ENCODE data around the gene PFN3. TPM values are rescaled to one million over a fixed set of nuclear protein-coding genes. Genes with fewer than 3 reads are reported as not detected.

The PFN3 gene
- total RNA-seq, 4 donors from 2014 or later, result 2.0 TPM; not detected in 3

DNA sequence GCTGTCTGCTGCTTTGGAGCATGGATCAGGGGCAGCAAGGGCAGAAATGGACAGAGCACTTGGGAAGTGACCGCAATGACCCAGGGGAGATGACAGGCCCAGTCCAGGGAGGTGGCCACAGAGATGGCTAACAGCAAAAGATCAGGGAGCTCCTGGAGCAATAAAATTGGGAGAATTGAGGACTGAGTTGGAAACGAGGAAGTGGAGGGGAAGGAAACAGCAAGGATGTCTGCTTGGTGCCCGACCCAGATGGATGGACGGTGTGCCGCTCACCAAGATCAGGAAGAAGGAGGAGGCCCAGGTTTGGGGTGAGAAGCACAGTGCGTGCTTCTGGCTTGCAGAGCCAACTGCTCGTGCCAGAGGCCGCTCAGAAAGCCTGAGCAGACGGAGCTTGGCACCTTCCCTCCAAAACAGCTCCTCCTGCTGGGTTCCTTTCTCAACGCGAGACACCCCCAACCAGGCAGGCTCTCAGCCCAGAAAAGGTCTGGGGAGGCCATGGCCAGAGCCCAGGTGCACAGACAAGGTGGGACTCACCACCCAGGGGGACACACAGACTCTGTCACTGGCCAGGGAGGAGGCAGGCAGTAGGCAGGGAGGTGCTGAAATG lies 17.9 kb downstream of the PFN3 start:
- DNase-seq, result no peak
- Histone ChIP-seq H3K36me3 (no peaks in the 10 kb centered on the region), H3K4me1 (peaks cover 0 to 65% (median 19%) of the 10 kb centered on the region in 3 donors), H3K9me3 (no peaks in the 10 kb centered on the region), H3K27me3 (peaks cover 0 to 4% (median 0%) of the 10 kb centered on the region in 4 donors), H3K27ac (peak overlapping the region in 2 of 4 donors; percentile 18 to 31), H3K4me3 (no peak overlapping the region)
- TF ChIP-seq POLR2A (IDR thresholded peaks at IDR 0.05), result no peak
- TF ChIP-seq, protein P1, sequence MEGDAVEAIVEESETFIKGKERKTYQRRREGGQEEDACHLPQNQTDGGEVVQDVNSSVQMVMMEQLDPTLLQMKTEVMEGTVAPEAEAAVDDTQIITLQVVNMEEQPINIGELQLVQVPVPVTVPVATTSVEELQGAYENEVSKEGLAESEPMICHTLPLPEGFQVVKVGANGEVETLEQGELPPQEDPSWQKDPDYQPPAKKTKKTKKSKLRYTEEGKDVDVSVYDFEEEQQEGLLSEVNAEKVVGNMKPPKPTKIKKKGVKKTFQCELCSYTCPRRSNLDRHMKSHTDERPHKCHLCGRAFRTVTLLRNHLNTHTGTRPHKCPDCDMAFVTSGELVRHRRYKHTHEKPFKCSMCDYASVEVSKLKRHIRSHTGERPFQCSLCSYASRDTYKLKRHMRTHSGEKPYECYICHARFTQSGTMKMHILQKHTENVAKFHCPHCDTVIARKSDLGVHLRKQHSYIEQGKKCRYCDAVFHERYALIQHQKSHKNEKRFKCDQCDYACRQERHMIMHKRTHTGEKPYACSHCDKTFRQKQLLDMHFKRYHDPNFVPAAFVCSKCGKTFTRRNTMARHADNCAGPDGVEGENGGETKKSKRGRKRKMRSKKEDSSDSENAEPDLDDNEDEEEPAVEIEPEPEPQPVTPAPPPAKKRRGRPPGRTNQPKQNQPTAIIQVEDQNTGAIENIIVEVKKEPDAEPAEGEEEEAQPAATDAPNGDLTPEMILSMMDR (IDR thresholded peaks at IDR 0.05), result peak in 5 of 6 experiments; percentile 26 to 48 (median 37)
- 20 to 21% methylated on average over 9 to 10 of the region's 11 CpGs for WGBS, 2 donors
- intact Hi-C loops (cut with DNase I), result no loop called here

DNA sequence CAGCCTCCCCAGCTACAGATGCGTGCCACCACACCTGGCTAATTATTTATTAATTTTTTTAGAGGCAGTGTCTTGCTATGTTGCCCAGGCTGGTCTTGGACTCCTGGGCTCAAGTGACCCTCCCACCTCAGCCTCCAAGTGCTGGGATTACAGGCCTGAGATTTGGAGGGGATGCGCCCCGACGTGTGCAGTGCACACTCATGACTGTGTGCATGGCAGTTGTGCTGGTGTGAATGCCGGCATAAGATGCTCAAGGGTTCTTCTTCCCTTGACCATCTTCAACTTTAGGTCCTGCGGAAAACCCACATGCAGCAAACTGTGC lies 19.7 kb downstream of the PFN3 start:
- Histone ChIP-seq H3K4me1 (peaks cover 0 to 59% (median 5%) of the 10 kb centered on the region in 3 donors), H3K27me3 (peaks cover 0 to 4% (median 0%) of the 10 kb centered on the region in 4 donors), H3K4me3 (no peak overlapping the region), H3K27ac (no peak overlapping the region), H3K36me3 (no peaks in the 10 kb centered on the region), H3K9me3 (no peaks in the 10 kb centered on the region)
- 88 to 93% methylated on average over 5 to 6 of the region's 6 CpGs for WGBS, 2 donors
- DNase-seq, result no peak
- TF ChIP-seq, protein P1 (IDR thresholded peaks at IDR 0.05), result no peak
- no peak for TF ChIP-seq POLR2A (IDR thresholded peaks at IDR 0.05)
- intact Hi-C loops (cut with DNase I), result no loop called here

- WGBS, 2 donors, result 42 to 47% methylated on average over 10 to 11 of the region's 15 CpGs
- no peak for TF ChIP-seq POLR2A (IDR thresholded peaks at IDR 0.05)
- TF ChIP-seq, protein P1 (IDR thresholded peaks at IDR 0.05), result no peak
- no peak for DNase-seq
- H3K27ac ChIP-seq, result peak overlapping the region in 3 of 4 donors; percentile 7 to 42 (median 18)
- intact Hi-C loops (cut with DNase I), result no loop called here
- peaks cover 0 to 4% (median 0%) of the 10 kb centered on the region in 4 donors for H3K27me3 ChIP-seq
- H3K4me1 ChIP-seq, result peaks cover 0 to 65% (median 11%) of the 10 kb centered on the region in 3 donors
- no peak overlapping the region for H3K4me3 ChIP-seq
- no peaks in the 10 kb centered on the region for H3K36me3 ChIP-seq
- H3K9me3 ChIP-seq, result no peaks in the 10 kb centered on the region
These were observed 21.3 kb downstream of the PFN3 start for GRCh38 chr5:177378884-177379883.

GRCh38 chr5:177377851-177378776 lies 22.3 kb downstream of the PFN3 start:
- H3K9me3 ChIP-seq, result no peaks in the 10 kb centered on the region
- WGBS, 2 donors, result 74 to 85% methylated on average over 4 to 6 of the region's 8 CpGs
- no peak overlapping the region for H3K4me3 ChIP-seq
- no peaks in the 10 kb centered on the region for H3K27me3 ChIP-seq
- H3K27ac ChIP-seq, result peak overlapping the region in 1 of 4 donors; percentile 38
- H3K36me3 ChIP-seq, result no peaks in the 10 kb centered on the region
- peaks cover 8 to 70% (median 20%) of the 10 kb centered on the region in 3 donors for H3K4me1 ChIP-seq
- intact Hi-C loops (cut with DNase I), result no loop called here
- TF ChIP-seq, protein P1 (IDR thresholded peaks at IDR 0.05), result no peak
- no peak for TF ChIP-seq POLR2A (IDR thresholded peaks at IDR 0.05)
- DNase-seq, result no peak
